Skeletal muscle satellite cell (primary cell): Measurements from ENCODE around the gene FOXC1. TPM values are rescaled to one million over a fixed set of nuclear protein-coding genes. Genes with fewer than 3 reads are reported as not detected.
A peak's percentile ranks its signal among the peaks of the same experiment; 100 is the strongest.

Source experiments
- H3K27me3 ChIP-seq: 2 replicates; pipeline ENCODE4 v1.7.0; 2013; ENCODE audit warnings: low read length; ENCODE audit not compliant: control insufficient read depth, insufficient read depth
- H3K36me3 ChIP-seq: 2 replicates; pipeline ENCODE4 v1.7.0; 2013; ENCODE audit warnings: mild to moderate bottlenecking, control low read depth, low read length; ENCODE audit not compliant: insufficient read depth
- H3K4me1 ChIP-seq: 2 replicates; pipeline ENCODE4 v1.7.0; 2013; ENCODE audit warnings: low read length; ENCODE audit not compliant: control insufficient read depth, insufficient read depth
- H3K4me2 ChIP-seq: 2 replicates; pipeline ENCODE4 v1.7.0; 2013; ENCODE audit warnings: mild to moderate bottlenecking, low read length
- H3K4me3 ChIP-seq: 2 replicates; pipeline ENCODE4 v1.7.0; 2013; ENCODE audit warnings: low read length
- H3K9ac ChIP-seq: 2 replicates; pipeline ENCODE4 v1.7.0; 2013; ENCODE audit warnings: mild to moderate bottlenecking, low read depth, low read length, moderate library complexity
- H3K9me3 ChIP-seq: replicated peaks from 2 replicates; pipeline ENCODE4 v1.7.0; 2013; ENCODE audit warnings: mild to moderate bottlenecking, control low read depth, low read length
- total RNA-seq: library from RNA; depleted of rRNA; stranded (reverse); fragments of >200 nt; gene quantifications from 2 replicates; pipeline ENCODE4 v1.2.3, GENCODE V29; 2012; rRNA removed

Gene FOXC1
- total RNA-seq = 3.3 and 6.1 TPM in 2 replicates

DNA sequence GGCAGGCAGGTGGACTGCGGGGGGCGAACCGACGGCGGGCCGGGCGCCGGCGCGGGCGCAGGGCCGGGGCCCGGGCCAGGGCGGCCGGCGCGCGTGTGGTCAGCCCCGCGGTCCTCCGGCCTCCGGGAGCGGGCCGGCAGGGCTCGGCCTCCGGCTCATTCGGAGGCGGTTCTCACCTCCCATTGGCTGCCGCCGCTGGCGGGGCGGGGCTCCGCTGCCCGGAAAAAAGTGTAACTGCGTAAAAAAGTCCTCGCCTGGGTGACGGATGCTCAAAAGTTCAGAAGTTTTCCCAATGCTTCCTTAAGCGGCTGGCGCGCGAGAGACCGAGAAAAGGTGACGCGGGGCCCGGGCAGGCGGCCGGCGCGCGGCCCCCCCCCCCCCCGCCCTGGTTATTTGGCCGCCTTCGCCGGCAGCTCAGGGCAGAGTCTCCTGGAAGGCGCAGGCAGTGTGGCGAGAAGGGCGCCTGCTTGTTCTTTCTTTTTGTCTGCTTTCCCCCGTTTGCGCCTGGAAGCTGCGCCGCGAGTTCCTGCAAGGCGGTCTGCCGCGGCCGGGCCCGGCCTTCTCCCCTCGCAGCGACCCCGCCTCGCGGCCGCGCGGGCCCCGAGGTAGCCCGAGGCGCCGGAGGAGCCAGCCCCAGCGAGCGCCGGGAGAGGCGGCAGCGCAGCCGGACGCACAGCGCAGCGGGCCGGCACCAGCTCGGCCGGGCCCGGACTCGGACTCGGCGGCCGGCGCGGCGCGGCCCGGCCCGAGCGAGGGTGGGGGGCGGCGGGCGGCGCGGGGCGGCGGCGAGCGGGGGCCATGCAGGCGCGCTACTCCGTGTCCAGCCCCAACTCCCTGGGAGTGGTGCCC, at the start of gene FOXC1:
Gene FOXC1 (plus strand): TSS at position 268 of the 849 bp plus-strand sequence. CDS start 531 bp downstream, at position 799.
- peak within 1 kb of the TSS; percentile 80 for H3K9ac ChIP-seq
- peaks cover 34% of the 10 kb centered on the region for H3K4me1 ChIP-seq

DNA sequence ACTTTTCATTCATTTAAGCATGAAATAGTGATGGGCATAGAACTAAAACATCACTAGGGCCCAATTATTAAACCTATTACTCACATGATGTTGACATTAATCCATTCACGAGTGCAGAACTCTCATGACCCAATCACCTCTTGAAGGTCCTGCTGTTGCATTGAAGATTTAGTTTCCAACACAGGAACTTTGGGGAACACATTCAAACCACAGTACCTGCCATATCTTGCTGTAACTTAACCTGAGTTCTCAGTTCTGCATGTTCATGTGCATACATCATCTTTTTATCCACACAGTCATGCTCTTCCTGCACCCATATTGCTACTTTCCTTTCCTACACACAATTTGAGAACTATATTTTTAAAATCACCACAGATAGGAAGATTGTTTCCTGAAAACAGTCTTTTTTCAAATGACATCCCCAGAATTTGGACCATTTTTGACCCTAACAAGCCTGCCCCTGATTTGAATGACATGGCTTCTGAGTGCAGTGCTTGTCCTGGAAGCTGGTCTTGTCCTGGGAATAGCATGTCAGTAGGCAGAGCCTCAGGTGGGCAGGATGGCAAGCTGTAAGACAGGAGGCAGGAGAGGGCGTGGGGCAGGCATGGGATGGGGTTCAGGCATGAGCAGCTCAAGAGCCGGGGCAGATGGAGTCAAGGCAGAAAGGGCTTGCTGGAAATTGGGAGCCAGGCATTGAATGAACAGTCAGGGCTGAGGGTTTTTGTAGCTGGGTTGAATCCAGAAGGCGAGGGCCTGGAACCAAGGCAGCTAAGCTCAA, 49.2 kb upstream of the FOXC1 start:
- Histone ChIP-seq H3K4me3 (no peak overlapping the region), H3K9me3 (no peaks in the 10 kb centered on the region), H3K36me3 (no peaks in the 10 kb centered on the region), H3K4me1 (no peaks in the 10 kb centered on the region), H3K9ac (no peak overlapping the region), H3K27me3 (peaks cover 21% of the 10 kb centered on the region), H3K4me2 (no peak overlapping the region)

More for the DNA sequence above, at the start of gene FOXC1:
- Histone ChIP-seq H3K9me3 (no peaks in the 10 kb centered on the region), H3K27me3 (peaks cover 44% of the 10 kb centered on the region), H3K36me3 (no peaks in the 10 kb centered on the region), H3K4me3 (peak within 1 kb of the TSS; percentile 85), H3K4me2 (peak within 1 kb of the TSS; percentile 99)

DNA sequence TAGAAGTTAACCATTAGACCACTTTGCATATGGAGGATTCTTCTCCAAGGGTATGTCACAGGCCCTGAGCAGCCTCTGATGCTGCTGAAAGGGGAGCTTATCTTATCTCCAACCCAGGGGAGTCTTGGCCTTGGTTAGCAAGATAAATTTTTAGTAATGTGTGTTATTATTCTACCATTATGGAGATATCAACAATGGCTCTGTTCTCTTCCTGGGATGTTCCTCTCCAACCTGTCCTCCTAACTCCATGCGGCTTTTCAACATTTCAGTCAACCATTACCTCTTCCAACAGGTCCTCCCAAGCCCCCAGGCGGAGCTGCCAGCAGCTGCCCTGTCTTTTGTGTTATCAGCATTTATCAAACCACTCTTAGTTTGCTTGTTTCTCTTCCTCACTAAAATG, 48.4 kb upstream of the FOXC1 start:
- Histone ChIP-seq H3K4me1 (no peaks in the 10 kb centered on the region), H3K27me3 (peaks cover 21% of the 10 kb centered on the region), H3K9ac (no peak overlapping the region), H3K9me3 (no peaks in the 10 kb centered on the region), H3K4me2 (no peak overlapping the region), H3K4me3 (no peak overlapping the region), H3K36me3 (no peaks in the 10 kb centered on the region)

DNA sequence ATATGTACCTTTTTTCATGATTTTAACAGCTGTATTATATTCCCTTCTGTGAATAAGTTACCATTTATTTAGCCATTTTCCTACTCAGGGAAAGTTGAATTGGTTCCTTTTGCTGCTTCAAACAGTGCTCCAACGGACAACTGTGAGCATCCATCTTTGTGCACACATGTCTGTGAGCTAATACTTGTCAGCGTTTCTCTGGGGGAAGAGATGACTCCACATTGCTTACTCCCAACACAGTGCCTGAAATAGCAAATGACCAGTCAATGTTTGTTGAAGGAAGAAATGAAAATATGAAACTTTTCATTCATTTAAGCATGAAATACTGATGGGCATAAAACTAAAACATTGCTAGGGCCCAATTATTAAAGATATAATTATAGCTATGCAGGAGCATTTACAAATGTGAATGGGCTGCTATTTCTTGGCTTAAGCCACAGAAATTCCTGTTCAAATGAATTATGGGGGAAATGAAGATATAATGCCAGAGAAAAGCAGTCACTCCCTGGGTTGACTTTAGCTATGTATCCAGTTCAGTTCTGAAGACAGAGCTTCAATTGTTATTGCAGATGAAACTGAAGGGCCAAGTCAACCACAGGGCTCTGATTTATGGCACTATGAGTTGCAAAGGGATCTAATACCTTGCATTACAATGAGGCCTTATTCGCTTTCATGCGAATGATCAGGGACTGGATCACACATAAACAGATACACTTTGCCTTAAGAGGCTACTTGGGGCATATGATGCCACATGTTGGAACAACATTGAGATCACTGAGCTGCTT, 47.4 kb upstream of the FOXC1 start:
- peaks cover 21% of the 10 kb centered on the region for H3K27me3 ChIP-seq
- no peak overlapping the region for H3K9ac ChIP-seq
- no peaks in the 10 kb centered on the region for H3K4me1 ChIP-seq
- no peak overlapping the region for H3K4me3 ChIP-seq
- H3K9me3 ChIP-seq = no peaks in the 10 kb centered on the region
- no peak overlapping the region for H3K4me2 ChIP-seq
- H3K36me3 ChIP-seq = no peaks in the 10 kb centered on the region

DNA sequence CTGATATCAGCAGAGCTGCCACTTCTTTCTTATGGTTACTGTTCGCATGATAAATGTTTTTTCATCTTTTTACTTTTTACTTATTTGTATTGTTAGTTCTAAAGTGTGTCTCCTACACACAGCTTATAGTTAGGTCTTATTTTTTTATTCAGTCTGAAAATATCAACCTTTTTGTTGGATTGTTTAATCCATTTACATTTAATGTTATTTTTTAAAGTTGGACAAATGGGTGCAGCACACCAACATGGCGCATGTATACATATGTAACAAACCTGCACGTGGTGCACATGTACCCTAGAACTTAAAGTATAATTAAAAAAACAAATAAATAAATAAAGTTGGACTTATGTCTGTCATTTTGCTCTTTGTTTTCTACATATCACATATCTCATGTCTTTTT, 40.3 kb upstream of the FOXC1 start:
- no peaks in the 10 kb centered on the region for H3K36me3 ChIP-seq
- H3K4me1 ChIP-seq = no peaks in the 10 kb centered on the region
- H3K4me3 ChIP-seq = no peak overlapping the region
- no peaks in the 10 kb centered on the region for H3K9me3 ChIP-seq
- H3K27me3 ChIP-seq = no peaks in the 10 kb centered on the region
- H3K9ac ChIP-seq = no peak overlapping the region
- H3K4me2 ChIP-seq = no peak overlapping the region

DNA sequence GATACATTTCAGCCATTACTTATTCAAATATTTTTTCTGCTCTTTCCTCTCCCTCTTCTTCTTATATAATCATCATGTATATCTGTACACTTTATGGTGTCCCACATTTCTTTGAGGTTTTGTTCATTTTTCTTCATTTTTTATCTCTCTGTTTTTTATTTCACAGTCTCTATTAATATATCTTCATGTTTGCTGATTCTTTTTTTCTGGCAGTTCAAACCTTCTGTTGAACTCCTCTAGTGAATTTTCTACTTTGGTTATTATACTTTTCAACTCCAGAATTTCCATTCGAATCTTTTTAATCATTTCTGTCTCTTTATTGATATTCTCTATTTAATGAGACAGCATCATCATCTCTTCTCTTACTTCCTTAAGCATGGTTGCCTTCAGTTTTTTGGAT, 38.9 kb upstream of the FOXC1 start:
- Histone ChIP-seq H3K9ac (no peak overlapping the region), H3K36me3 (no peaks in the 10 kb centered on the region), H3K9me3 (no peaks in the 10 kb centered on the region), H3K4me3 (no peak overlapping the region), H3K4me1 (peaks cover 12% of the 10 kb centered on the region), H3K4me2 (no peak overlapping the region), H3K27me3 (no peaks in the 10 kb centered on the region)

DNA sequence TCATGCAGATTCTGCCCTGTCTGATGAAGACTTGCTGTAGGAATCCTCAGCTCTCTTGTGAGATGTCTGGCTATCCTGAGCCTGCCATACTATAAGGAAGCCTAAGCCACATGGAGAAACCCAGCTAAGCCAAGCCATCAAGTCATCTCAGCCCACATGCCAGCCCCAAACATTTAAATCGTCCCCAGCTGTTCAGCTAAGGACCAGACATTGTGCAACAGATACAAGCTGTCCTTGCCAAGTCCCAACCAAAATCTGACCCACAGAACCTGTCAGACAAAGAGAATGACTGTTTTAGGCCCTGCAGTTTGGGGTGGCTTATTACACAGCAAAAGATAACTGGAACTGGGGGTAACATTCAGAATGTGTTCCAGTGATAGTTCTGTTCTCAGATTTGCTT, 36.8 kb upstream of the FOXC1 start:
- Histone ChIP-seq H3K4me3 (no peak overlapping the region), H3K27me3 (no peaks in the 10 kb centered on the region), H3K9ac (no peak overlapping the region), H3K9me3 (no peaks in the 10 kb centered on the region), H3K36me3 (no peaks in the 10 kb centered on the region), H3K4me1 (peaks cover 12% of the 10 kb centered on the region), H3K4me2 (no peak overlapping the region)

DNA sequence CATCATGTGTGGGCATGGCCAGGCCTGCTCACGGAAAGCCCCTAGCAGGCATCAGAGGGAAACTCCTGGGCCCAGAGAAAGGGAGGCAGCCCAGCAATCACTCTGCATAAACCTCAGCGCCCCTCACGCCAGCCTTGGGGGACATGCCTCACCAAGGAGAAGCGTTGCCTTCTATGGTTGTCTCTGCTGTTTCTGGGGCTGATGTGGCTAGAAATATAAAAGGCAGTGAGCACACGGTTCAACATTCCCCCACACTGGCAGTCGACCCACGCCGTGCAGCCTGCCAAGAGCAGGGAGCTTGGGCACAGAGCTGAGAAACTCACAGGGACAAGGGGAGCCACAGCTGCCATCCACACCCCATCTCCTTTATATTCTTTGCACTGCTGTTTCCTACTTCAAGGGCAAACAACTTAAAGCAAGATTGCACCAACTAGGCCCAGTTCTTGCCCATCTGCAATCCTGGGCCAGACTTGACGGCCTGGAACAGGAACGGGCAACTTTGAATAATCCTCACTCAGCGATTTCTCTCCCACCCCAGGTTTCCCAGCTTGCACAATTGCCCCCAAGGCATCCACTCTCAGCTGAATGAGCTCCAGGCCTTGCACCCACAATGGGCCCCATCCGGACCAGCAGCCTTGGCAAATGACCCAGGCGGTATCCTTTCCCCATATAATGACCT, 35.5 kb upstream of the FOXC1 start:
- Histone ChIP-seq H3K4me3 (no peak overlapping the region), H3K4me2 (no peak overlapping the region), H3K36me3 (no peaks in the 10 kb centered on the region), H3K4me1 (peaks cover 12% of the 10 kb centered on the region), H3K9ac (no peak overlapping the region), H3K27me3 (peaks cover 9% of the 10 kb centered on the region), H3K9me3 (no peaks in the 10 kb centered on the region)

DNA sequence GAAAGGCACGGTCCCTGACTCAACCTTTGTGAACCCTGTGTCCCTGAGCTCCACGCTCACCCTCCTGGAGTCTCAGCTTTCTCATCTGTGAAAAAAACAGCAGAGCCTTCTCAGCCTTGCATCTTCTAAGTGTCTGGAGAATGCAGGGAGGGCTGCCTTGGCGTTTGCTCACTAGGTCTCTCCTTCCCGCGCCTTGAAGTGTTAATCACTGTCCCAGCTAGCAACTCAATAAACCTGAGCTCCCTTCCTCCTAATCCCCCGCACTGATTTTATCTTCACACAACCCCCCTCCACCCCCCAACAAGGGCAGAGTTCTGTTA, 34.9 kb upstream of the FOXC1 start:
- Histone ChIP-seq H3K9me3 (no peaks in the 10 kb centered on the region), H3K4me3 (no peak overlapping the region), H3K36me3 (no peaks in the 10 kb centered on the region), H3K27me3 (peaks cover 10% of the 10 kb centered on the region), H3K4me1 (peaks cover 12% of the 10 kb centered on the region), H3K4me2 (no peak overlapping the region), H3K9ac (no peak overlapping the region)

DNA sequence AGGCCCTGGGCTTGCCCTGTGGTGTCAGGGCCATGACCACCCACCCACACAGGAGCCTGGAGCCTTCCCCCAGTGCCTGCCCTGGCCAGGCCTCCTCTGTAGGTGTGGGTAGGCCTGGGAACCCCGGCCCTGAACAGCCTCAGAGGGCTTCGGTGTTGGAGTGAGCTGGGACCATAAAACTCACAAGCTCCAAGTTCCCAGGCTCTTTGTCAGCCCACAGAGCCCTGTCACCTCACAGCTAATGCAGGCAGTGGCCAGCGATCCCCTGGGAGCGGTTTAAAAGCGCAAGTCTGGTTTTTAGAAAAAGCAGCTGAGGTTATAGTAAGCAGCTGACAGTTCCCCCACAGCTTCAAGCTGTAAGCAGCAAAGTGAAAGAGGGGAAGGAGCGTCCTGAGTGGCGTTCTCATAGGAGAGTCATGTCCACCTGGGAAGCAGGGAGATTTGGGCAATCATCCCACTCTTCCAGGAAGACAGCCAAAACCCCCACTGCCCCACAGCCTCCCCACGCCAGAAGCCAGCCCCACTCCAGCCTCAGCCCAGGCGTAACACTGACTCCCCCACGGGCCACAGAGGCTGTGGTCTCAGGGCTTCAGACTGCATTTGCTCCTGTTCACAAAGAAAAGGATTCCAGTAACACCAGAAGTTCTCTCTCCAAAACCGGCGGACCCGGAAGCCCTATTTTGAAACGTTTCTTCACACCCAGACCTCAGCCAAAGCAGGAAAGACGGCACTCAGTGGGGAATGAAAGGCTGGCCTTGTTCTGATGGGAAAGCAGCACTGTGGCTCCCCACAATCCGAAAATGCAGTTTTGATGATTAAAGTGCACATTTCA, 34.3 kb upstream of the FOXC1 start:
- Histone ChIP-seq H3K36me3 (no peaks in the 10 kb centered on the region), H3K9me3 (no peaks in the 10 kb centered on the region), H3K9ac (peak overlapping the region; percentile 11), H3K4me3 (no peak overlapping the region), H3K27me3 (peaks cover 12% of the 10 kb centered on the region), H3K4me1 (peaks cover 12% of the 10 kb centered on the region), H3K4me2 (peak overlapping the region; percentile 35)
